Measurements from ENCODE around the gene EZR. TPM values are rescaled to one million over a fixed set of nuclear protein-coding genes. Genes with fewer than 3 reads are reported as not detected.

Gene EZR
- total and polyA plus RNA-seq, 9 of the 15 experiments (the other 6 are each of a cell fraction or from before 2014, with no cell fraction given): 36.5 to 162 (median 104) TPM

GRCh38 chr6:158825951-158826306, 6.8 kb upstream of the EZR start (continued):
- TF ChIP-seq ARID4B (CRISPR knock-in tag; IDR thresholded peaks at IDR 0.05) (no peak), NR1H2 (CRISPR knock-in tag; IDR thresholded peaks at IDR 0.05) (no peak), ZNF740 (CRISPR knock-in tag; IDR thresholded peaks at IDR 0.05) (no peak), ZNF740 (tag; IDR thresholded peaks at IDR 0.05) (no peak), YBX1 (IDR thresholded peaks at IDR 0.05) (no peak), CBX1 (IDR thresholded peaks at IDR 0.05; ENCODE audit: low read depth) (no peak), GTF2F1 (IDR thresholded peaks at IDR 0.05; ENCODE audit: low read depth, low read length) (no peak), E2F3 (CRISPR knock-in tag; IDR thresholded peaks at IDR 0.05) (no peak), CBFB (CRISPR knock-in tag; IDR thresholded peaks at IDR 0.05) (no peak), ZNF431 (CRISPR knock-in tag; IDR thresholded peaks at IDR 0.05) (no peak), CHD1 (IDR thresholded peaks at IDR 0.05; ENCODE audit: low read length) (no peak), PURB (CRISPR knock-in tag; IDR thresholded peaks at IDR 0.05; ENCODE audit: low read depth) (no peak), ZBTB17 (CRISPR knock-in tag; IDR thresholded peaks at IDR 0.05) (peak; percentile 80), EHMT2 (IDR thresholded peaks at IDR 0.05) (no peak), TCF3 (CRISPR knock-in tag; IDR thresholded peaks at IDR 0.05) (peak; percentile 37), TEAD1 (CRISPR knock-in tag; IDR thresholded peaks at IDR 0.05) (no peak), STAT6 (CRISPR knock-in tag; IDR thresholded peaks at IDR 0.05) (no peak), MYC (IDR thresholded peaks at IDR 0.05; ENCODE audit: low read depth, low read length) (no peak), MYC (CRISPR knock-in tag; IDR thresholded peaks at IDR 0.05; ENCODE audit: borderline replicate concordance, low read depth) (no peak), ETV1 (tag; conservative IDR thresholded peaks at IDR 0.05; ENCODE audit: low read depth) (no peak), NFRKB (IDR thresholded peaks at IDR 0.05; ENCODE audit: low read depth) (no peak), CEBPG (CRISPR knock-in tag; IDR thresholded peaks at IDR 0.05) (no peak), CEBPG (tag; conservative IDR thresholded peaks at IDR 0.05 in 1 of 2, IDR thresholded peaks at IDR 0.05 in 1 of 2) (no peak)
